Activated naive CD8-positive, alpha-beta T cell (primary cell): ENCODE data around the gene SYT12.
A peak's percentile ranks its signal among the peaks of the same experiment; 100 is the strongest.

ENCODE experiments used
- H3K27ac Mint-ChIP-seq: one replicate; pipeline ENCODE4 v1.8.0; 2021; ENCODE audit warnings: mixed read lengths
- H3K27me3 Mint-ChIP-seq: one replicate; pipeline ENCODE4 v1.8.0; 2021; ENCODE audit warnings: mixed read lengths
- H3K36me3 Mint-ChIP-seq: one replicate; pipeline ENCODE4 v1.8.0; 2021; ENCODE audit warnings: mixed read lengths
- H3K4me1 Mint-ChIP-seq: one replicate; pipeline ENCODE4 v1.8.0; 2021; ENCODE audit warnings: low read depth, mixed read lengths
- H3K4me3 Mint-ChIP-seq: one replicate; pipeline ENCODE4 v1.8.0; 2021; ENCODE audit warnings: mild to moderate bottlenecking, mixed read lengths
- H3K9me3 Mint-ChIP-seq: one replicate; pipeline ENCODE4 v1.8.0; 2021; ENCODE audit warnings: low read depth, mixed read lengths

SYT12 gene

DNA sequence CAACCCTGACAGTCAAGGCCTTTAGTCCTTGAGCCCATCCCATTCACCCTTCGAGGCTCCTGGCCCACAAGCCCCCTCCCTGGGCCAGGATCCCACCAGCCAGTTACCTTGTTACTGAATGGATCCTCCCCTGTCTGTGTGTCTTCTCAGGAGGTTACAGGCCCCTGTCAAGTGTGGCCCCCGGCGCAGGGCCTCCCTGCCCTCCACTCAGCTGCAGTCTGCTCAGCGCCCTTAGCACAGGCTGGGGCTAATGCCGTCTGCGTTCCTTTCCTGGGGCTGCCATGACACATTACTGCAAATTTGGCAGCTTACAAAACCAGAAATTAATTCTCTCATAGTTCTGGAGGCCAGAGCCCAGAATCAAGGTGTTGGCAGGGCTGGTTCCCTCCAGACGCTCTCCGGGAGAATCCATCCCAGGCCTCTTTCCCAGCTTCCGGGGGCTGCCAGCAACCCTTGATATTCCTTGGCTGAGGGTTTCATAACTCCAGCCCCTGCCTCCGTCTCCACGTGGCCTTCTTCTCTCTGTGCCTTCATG, 9.4 kb upstream of the SYT12 start:
- Mint-ChIP-seq H3K27me3 (peaks cover 3% of the 10 kb centered on the region), H3K27ac (no peak overlapping the region), H3K4me3 (no peak overlapping the region), H3K4me1 (no peaks in the 10 kb centered on the region), H3K9me3 (no peaks in the 10 kb centered on the region), H3K36me3 (no peaks in the 10 kb centered on the region)

- peaks cover 3% of the 10 kb centered on the region for H3K9me3 Mint-ChIP-seq
- no peak overlapping the region for H3K4me3 Mint-ChIP-seq
- peaks cover 3% of the 10 kb centered on the region for H3K27me3 Mint-ChIP-seq
- no peak overlapping the region for H3K27ac Mint-ChIP-seq
- H3K36me3 Mint-ChIP-seq, result no peaks in the 10 kb centered on the region
- H3K4me1 Mint-ChIP-seq, result no peaks in the 10 kb centered on the region
Measured at GRCh38 chr11:67014343-67014742, 8.6 kb upstream of the SYT12 start.

DNA sequence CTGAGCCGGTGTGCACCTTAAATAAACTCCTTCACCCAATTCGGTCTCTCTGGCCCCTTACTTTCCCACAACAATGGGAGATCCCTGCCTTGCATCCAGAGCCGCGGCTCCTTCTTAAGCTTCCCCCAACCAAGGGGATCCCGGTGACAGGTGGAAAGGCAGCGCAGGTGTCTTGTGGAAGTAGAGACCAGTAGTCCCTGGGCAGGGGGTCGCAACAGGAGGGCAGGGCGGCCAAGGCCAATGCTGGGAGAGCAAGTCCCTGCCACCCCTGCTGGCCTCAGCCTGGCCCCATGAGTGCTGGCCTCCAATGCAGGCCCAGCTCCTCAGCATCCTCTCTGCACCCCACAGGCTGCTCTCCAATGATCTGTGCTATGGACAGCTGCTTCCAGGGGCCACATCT, 7.9 kb upstream of the SYT12 start:
- H3K4me1 Mint-ChIP-seq, result no peaks in the 10 kb centered on the region
- H3K9me3 Mint-ChIP-seq, result peaks cover 3% of the 10 kb centered on the region
- H3K27ac Mint-ChIP-seq, result no peak overlapping the region
- H3K36me3 Mint-ChIP-seq, result no peaks in the 10 kb centered on the region
- H3K4me3 Mint-ChIP-seq, result no peak overlapping the region
- peaks cover 4% of the 10 kb centered on the region for H3K27me3 Mint-ChIP-seq

DNA sequence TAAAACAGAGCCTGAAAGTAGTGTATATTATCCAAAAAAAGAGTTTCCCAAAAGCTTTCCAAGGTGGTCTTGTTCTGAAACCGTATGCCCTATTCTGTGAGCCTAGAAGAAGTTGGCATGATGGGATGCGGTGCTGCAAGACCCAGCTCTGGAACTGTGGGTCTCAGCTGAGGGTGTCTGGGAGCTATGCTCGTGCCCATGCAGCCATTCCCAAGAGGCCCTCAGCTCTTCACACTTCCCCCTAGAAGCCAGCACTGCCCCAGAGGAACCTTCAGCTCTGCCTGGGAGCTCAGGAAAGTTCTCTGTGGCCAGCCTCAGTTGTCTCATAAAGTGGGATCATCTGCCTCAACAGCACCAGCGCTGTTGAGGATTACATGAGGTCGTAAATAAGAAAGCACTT, 6.4 kb upstream of the SYT12 start:
- Mint-ChIP-seq H3K9me3 (peaks cover 3% of the 10 kb centered on the region), H3K4me3 (no peak overlapping the region), H3K4me1 (no peaks in the 10 kb centered on the region), H3K27ac (no peak overlapping the region), H3K27me3 (peaks cover 9% of the 10 kb centered on the region), H3K36me3 (no peaks in the 10 kb centered on the region)

DNA sequence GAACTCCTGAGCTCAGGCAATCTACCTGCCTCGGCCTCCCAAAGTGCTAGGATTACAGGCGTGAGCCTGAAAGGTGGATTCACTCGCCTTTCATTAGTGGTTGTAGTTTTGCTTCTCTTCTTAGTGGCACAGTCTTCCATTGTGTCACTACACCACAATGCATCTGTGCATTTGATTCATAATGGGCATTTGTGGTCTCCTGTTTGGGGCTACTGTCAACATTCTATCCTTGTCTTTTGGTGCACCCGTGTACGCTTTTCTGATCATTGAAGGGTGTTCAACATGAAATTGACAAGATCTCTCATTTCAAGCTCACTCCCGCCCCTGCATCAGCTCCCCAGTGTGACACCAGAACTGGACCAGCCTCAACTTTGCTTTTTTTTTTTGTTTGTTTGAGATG, 2.0 kb upstream of the SYT12 start:
- peaks cover 3% of the 10 kb centered on the region for H3K9me3 Mint-ChIP-seq
- peaks cover 18% of the 10 kb centered on the region for H3K27me3 Mint-ChIP-seq
- H3K27ac Mint-ChIP-seq, result no peak overlapping the region
- H3K4me3 Mint-ChIP-seq, result no peak overlapping the region
- peaks cover 23% of the 10 kb centered on the region for H3K4me1 Mint-ChIP-seq
- no peaks in the 10 kb centered on the region for H3K36me3 Mint-ChIP-seq

- Mint-ChIP-seq H3K4me3 (peak overlapping the region; percentile 79), H3K9me3 (peaks cover 3% of the 10 kb centered on the region), H3K4me1 (peaks cover 23% of the 10 kb centered on the region), H3K27ac (no peak overlapping the region), H3K27me3 (peaks cover 18% of the 10 kb centered on the region), H3K36me3 (no peaks in the 10 kb centered on the region)
Measured at GRCh38 chr11:67022341-67022933, 497 bp upstream of the SYT12 start.

DNA sequence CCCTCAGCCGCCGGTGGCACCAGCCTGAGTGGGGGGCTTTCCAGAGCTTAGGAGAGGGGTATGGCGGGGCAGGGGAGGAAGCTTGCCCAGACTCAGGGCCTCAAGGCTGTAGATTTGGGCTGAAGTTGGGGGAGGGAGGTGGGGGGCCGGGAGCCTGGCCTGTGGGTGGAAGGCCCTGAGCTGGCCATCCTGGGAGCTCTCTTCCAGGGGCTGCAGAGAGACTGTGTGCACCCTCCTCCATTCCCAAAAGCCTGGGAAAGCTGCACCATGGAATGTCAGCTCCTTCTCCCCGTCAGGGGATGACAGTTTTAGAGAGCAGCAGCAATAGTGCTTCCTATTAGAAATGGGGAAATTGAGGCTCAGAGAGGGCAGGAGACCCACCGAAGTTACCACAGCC, 1.0 kb downstream of the SYT12 start:
- peaks cover under 1% of the 10 kb centered on the region for H3K9me3 Mint-ChIP-seq
- peak overlapping the region; percentile 86 for H3K4me3 Mint-ChIP-seq
- H3K27ac Mint-ChIP-seq, result no peak overlapping the region
- H3K4me1 Mint-ChIP-seq, result peaks cover 23% of the 10 kb centered on the region
- no peaks in the 10 kb centered on the region for H3K36me3 Mint-ChIP-seq
- H3K27me3 Mint-ChIP-seq, result peaks cover 18% of the 10 kb centered on the region

DNA sequence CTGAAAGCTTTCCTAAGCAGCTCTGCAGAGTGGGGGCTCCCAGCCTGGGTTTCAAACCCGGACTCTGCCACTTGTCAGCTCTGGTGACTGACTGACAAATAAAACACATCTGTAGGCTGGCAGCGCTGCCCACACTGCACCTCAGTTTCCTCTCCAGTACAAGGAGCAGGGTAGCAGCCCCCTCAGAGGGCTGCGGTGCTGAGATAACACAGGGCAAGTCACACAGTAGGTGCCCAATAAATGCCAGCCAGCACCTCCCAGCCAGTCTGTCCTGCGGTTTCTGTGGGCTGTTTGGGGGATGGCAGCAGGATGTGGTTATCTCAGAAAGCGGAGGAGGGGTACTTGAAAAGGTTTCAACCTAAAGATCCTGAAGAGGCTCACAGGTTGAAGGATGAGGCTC, 1.5 kb downstream of the SYT12 start:
- Mint-ChIP-seq H3K27ac (peak overlapping the region; percentile 68), H3K4me3 (peak overlapping the region; percentile 86), H3K36me3 (no peaks in the 10 kb centered on the region), H3K4me1 (peaks cover 23% of the 10 kb centered on the region), H3K9me3 (no peaks in the 10 kb centered on the region), H3K27me3 (peaks cover 19% of the 10 kb centered on the region)

- Mint-ChIP-seq H3K9me3 (no peaks in the 10 kb centered on the region), H3K4me3 (peak overlapping the region; percentile 46), H3K4me1 (peaks cover 23% of the 10 kb centered on the region), H3K36me3 (no peaks in the 10 kb centered on the region), H3K27ac (no peak overlapping the region), H3K27me3 (peaks cover 18% of the 10 kb centered on the region)
Measured at GRCh38 chr11:67024966-67025365, 2.0 kb downstream of the SYT12 start.

GRCh38 chr11:67025750-67026149, 2.8 kb downstream of the SYT12 start:
- no peaks in the 10 kb centered on the region for H3K36me3 Mint-ChIP-seq
- H3K4me3 Mint-ChIP-seq, result no peak overlapping the region
- peaks cover 17% of the 10 kb centered on the region for H3K27me3 Mint-ChIP-seq
- no peak overlapping the region for H3K27ac Mint-ChIP-seq
- H3K4me1 Mint-ChIP-seq, result peaks cover 23% of the 10 kb centered on the region
- no peaks in the 10 kb centered on the region for H3K9me3 Mint-ChIP-seq

DNA sequence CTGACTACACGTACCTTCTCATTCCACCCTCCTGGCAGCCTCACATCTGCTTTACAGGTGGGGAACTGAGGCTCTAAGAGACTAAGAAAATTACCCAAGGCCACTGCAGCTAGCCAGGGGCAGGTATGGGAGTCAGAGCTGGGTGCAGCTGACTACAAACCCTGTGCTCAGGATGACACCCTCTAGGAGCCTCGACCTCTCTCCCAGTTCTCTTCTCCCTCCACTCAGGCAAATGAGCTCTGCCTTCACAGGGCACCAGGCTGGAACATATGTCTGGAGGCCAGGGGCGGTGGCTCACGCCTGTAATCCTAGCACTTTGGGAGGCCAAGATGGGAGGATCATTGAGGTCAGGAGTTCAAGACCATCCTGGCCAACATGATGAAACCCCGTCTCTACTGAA, 4.0 kb downstream of the SYT12 start:
- Mint-ChIP-seq H3K9me3 (no peaks in the 10 kb centered on the region), H3K27me3 (peaks cover 11% of the 10 kb centered on the region), H3K27ac (no peak overlapping the region), H3K4me3 (no peak overlapping the region), H3K4me1 (peaks cover 23% of the 10 kb centered on the region), H3K36me3 (no peaks in the 10 kb centered on the region)

DNA sequence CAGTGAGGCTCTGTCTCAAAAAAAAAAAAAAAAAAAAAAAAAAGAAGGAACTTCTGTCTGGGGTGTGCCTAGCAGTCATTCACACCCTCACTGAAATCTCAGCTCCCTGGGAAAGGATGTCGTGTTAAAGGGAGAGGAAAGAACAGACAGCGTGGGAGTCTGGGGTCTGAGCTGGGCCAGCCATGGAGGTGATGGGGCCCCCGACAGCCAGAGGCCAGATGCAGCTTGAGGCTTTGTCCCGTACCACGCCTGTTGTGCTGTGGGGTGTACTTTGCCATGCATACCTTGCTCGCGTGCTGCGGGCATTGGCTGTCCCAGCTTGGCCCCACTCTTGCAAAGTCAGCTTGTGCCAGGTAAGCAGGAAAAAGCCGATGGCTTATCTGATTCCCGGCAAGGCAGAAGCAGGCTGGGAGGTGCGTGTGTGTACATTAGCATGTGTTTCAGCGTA, 4.6 kb downstream of the SYT12 start:
- peaks cover 18% of the 10 kb centered on the region for H3K4me1 Mint-ChIP-seq
- H3K4me3 Mint-ChIP-seq, result no peak overlapping the region
- no peaks in the 10 kb centered on the region for H3K36me3 Mint-ChIP-seq
- H3K27me3 Mint-ChIP-seq, result peaks cover 7% of the 10 kb centered on the region
- no peaks in the 10 kb centered on the region for H3K9me3 Mint-ChIP-seq
- no peak overlapping the region for H3K27ac Mint-ChIP-seq

DNA sequence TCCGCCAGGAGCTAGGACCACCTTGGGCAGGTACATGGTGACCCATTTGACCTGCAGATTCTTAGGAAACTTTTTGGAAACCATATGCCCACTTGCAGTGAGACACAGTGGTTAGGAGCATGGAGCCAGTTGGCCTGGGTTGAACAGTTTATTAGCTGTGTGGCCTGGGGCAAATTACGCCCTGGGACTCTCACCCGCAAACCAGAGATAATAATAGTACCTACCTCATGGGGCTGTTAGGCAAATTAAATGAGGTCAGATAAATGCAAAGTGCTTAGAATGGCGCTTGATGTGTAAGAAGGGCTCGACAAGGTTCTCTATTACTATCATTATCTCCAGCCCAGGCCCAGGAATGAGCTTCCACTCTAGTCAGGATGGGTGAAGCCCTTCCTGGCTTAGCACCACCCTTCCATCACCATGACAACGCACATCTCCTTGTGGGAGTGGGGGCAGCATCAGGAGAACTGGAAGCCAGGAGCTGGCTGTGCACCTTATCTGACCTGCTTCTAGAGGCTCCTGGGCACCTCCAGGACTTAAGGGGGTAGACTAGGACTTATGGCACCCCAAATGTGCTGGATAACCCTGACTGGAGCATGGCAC, 5.1 kb downstream of the SYT12 start:
- H3K27me3 Mint-ChIP-seq, result peaks cover 5% of the 10 kb centered on the region
- no peaks in the 10 kb centered on the region for H3K9me3 Mint-ChIP-seq
- peaks cover 16% of the 10 kb centered on the region for H3K4me1 Mint-ChIP-seq
- no peaks in the 10 kb centered on the region for H3K36me3 Mint-ChIP-seq
- no peak overlapping the region for H3K27ac Mint-ChIP-seq
- H3K4me3 Mint-ChIP-seq, result no peak overlapping the region

- Mint-ChIP-seq H3K36me3 (no peaks in the 10 kb centered on the region), H3K27ac (no peak overlapping the region), H3K4me3 (no peak overlapping the region), H3K27me3 (peaks cover 4% of the 10 kb centered on the region), H3K4me1 (peaks cover 11% of the 10 kb centered on the region), H3K9me3 (no peaks in the 10 kb centered on the region)
Measured at GRCh38 chr11:67029146-67029545, 6.2 kb downstream of the SYT12 start.

- no peaks in the 10 kb centered on the region for H3K36me3 Mint-ChIP-seq
- H3K9me3 Mint-ChIP-seq, result no peaks in the 10 kb centered on the region
- no peak overlapping the region for H3K4me3 Mint-ChIP-seq
- no peaks in the 10 kb centered on the region for H3K4me1 Mint-ChIP-seq
- peaks cover 4% of the 10 kb centered on the region for H3K27me3 Mint-ChIP-seq
- no peak overlapping the region for H3K27ac Mint-ChIP-seq
Measured at GRCh38 chr11:67030976-67031375, 8.0 kb downstream of the SYT12 start.
